OCI-LY7 (cell line): ENCODE results near the gene CAB39. TPM values are rescaled to one million over a fixed set of nuclear protein-coding genes. Genes with fewer than 3 reads are reported as not detected.

Source experiments
- BruUV-seq: library from RNA; stranded (reverse); fragments of 400-500 nt; replicated peaks from 2 replicates; lab custom pipeline; 2021; lab: Mats Ljungman, UMichigan
- CTCF ChIA-PET: fragments of 300-600 bp; sonication (Branson Sonifier 250); formaldehyde crosslinking; loops from one replicate; lab custom pipeline; 2022; ENCODE audit warnings: antibody characterized with exemption; ENCODE audit not compliant: unreplicated experiment; lab: Charles Lee
- POLR2A ChIA-PET: fragments of 300-600 bp; sonication (Branson Sonifier 250); formaldehyde crosslinking; loops from one replicate; lab custom pipeline; 2022; ENCODE audit warnings: antibody characterized with exemption; lab: Charles Lee
- DNase-seq: peaks from one replicate; pipeline ENCODE4 v3.0.0-alpha.2; 2015; ENCODE audit warnings: low spot score
- H2AFZ ChIP-seq: fragments of 200-600 bp; sonication (generic), shearing (Covaris generic); 2 replicates; pipeline ENCODE4 v1.6.1; 2014; ENCODE audit warnings: mild to moderate bottlenecking, antibody characterized with exemption, low read length, moderate library complexity
- H3K27ac ChIP-seq: fragments of 200-600 bp; sonication (generic); 2 replicates; pipeline ENCODE4 v1.5.1; 2014; ENCODE audit warnings: mixed run types, low read depth, mild to moderate bottlenecking, moderate library complexity, low read length, inconsistent platforms; ENCODE audit not compliant: poor library complexity, severe bottlenecking
- H3K36me3 ChIP-seq: fragments of 200-600 bp; sonication (generic); 2 replicates; pipeline ENCODE4 v1.6.1; 2014; ENCODE audit warnings: mild to moderate bottlenecking, antibody characterized with exemption, low read length, moderate library complexity, mixed read lengths; ENCODE audit not compliant: insufficient read depth
- H3K4me1 ChIP-seq: fragments of 200-600 bp; sonication (generic); 2 replicates; pipeline ENCODE4 v1.5.1; 2014; ENCODE audit warnings: mild to moderate bottlenecking, low read length; ENCODE audit not compliant: insufficient read depth, poor library complexity, severe bottlenecking
- H3K4me2 ChIP-seq: fragments of 200-600 bp; sonication (generic); 2 replicates; pipeline ENCODE4 v1.6.1; 2014; ENCODE audit warnings: mild to moderate bottlenecking, low read length
- H3K4me3 ChIP-seq: fragments of 200-600 bp; sonication (generic); 2 replicates; pipeline ENCODE4 v1.5.1; 2014; ENCODE audit warnings: mild to moderate bottlenecking, low read depth, low read length; ENCODE audit not compliant: poor library complexity, severe bottlenecking
- H3K79me2 ChIP-seq: fragments of 200-600 bp; sonication (generic); 2 replicates; pipeline ENCODE4 v1.6.1; 2016; ENCODE audit warnings: low read depth, mild to moderate bottlenecking, low read length, moderate library complexity, mixed read lengths; ENCODE audit not compliant: insufficient read depth
- H3K9me2 ChIP-seq: fragments of 200-600 bp; sonication (generic); 2 replicates; pipeline ENCODE4 v1.6.1; 2016; ENCODE audit warnings: mild to moderate bottlenecking, low read length, mixed read lengths; ENCODE audit not compliant: insufficient read depth
- H3K9me3 ChIP-seq: fragments of 200-600 bp; sonication (generic); 2 replicates; pipeline ENCODE4 v1.6.1; 2014; ENCODE audit warnings: mild to moderate bottlenecking, mixed run types, low read length, mixed read lengths
- H4K20me1 ChIP-seq: fragments of 200-600 bp; sonication (generic); 2 replicates; pipeline ENCODE4 v1.6.1; 2014; ENCODE audit warnings: mild to moderate bottlenecking, antibody characterized with exemption, low read length, moderate library complexity, mixed read lengths; ENCODE audit not compliant: insufficient read depth
- EZH2phosphoT487 ChIP-seq: fragments of 200-600 bp; sonication (generic); IDR thresholded peaks from 2 replicates; pipeline ENCODE4 v1.6.1; 2018; ENCODE audit warnings: low read depth, borderline replicate concordance, mild to moderate bottlenecking, mixed run types, antibody characterized with exemption, low read length, moderate library complexity, mixed read lengths
- intact Hi-C: fragments of 100-400 bp; cut with micrococcal nuclease; formaldehyde crosslinking; loops from one replicate; pipeline ENCODE4 v1.10.0; 2022; ENCODE audit not compliant: unreplicated experiment
- total RNA-seq, 2 experiments: library from RNA; depleted of rRNA in 1 of 2; stranded (reverse); fragments of >200 nt in 1 of 2; shearing (Covaris generic) in 1 of 2; gene quantifications; 2 replicates each; pipeline ENCODE4 v1.2.3, GENCODE V29; 2014 to 2022
- TF ChIP-seq, protein P1 (sequence below): fragments of 200-600 bp; sonication (generic); conservative IDR thresholded peaks from 2 replicates; pipeline ENCODE4 v1.5.1; 2014; ENCODE audit warnings: mild to moderate bottlenecking, antibody characterized with exemption, low read length, moderate library complexity, mixed read lengths

The CAB39 gene
- total RNA-seq, 2 experiments from 2014 or later, result 39.3 to 53.4 TPM

DNA sequence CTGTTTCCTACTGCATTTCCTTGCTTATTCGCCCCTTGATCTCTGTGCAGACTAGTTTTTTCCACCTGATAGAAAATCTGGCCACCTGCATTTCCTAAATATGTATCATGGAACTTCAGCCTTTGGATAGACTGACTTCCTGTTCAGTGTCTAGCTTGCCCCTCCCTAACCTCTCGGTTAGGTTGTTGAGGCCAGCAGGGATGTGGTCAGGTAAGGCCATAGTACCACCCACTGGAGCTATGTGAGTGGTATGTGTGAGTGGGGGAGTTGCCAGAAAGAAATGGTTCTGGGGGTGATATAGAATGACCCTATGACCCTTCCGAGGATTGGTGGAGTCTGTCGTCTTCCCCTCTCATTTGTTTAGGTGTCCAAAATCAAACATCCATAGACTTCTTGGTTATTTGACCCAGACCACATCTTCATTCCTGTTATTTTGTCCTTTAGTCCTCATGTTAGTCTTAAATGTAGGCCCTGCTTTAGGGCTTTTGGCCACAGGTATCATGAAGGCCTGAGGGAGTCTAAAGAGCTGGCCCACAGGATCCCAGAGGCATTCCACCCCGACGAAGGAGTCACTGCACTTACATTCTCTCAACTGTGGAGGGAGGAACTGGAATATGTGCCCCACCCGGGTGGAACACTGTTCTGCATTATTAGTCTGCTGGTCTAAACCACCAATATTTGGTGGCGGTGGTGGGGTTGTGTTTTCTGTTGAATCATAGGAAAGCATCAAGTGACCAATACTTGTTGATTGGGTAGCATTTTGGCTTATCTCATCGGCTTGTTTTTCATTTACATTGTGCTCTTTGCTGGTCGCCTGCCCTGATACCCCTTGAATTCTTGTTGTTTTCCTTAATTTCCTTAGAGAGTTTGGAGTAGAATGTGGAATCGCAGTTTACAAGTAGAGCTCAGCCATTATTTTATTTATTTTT lies 21.9 kb downstream of the CAB39 start:
- CTCF ChIA-PET, result no interaction called here
- DNase-seq, result no peak
- Histone ChIP-seq H4K20me1 (peaks cover 16% of the 10 kb centered on the region; the same call in 1 of the 2 replicates), H3K36me3 (peaks cover under 1% of the 10 kb centered on the region), H3K27ac (no peak overlapping the region), H3K4me2 (no peak overlapping the region), H3K4me3 (no peak overlapping the region), H2AFZ (no peak overlapping the region), H3K9me3 (no peaks in the 10 kb centered on the region), H3K79me2 (peaks cover 82% of the 10 kb centered on the region; the same call in 1 of the 2 replicates), H3K9me2 (no peaks in the 10 kb centered on the region), H3K4me1 (peaks cover 42% of the 10 kb centered on the region)
- intact Hi-C loops, result no loop called here
- TF ChIP-seq, protein P1, sequence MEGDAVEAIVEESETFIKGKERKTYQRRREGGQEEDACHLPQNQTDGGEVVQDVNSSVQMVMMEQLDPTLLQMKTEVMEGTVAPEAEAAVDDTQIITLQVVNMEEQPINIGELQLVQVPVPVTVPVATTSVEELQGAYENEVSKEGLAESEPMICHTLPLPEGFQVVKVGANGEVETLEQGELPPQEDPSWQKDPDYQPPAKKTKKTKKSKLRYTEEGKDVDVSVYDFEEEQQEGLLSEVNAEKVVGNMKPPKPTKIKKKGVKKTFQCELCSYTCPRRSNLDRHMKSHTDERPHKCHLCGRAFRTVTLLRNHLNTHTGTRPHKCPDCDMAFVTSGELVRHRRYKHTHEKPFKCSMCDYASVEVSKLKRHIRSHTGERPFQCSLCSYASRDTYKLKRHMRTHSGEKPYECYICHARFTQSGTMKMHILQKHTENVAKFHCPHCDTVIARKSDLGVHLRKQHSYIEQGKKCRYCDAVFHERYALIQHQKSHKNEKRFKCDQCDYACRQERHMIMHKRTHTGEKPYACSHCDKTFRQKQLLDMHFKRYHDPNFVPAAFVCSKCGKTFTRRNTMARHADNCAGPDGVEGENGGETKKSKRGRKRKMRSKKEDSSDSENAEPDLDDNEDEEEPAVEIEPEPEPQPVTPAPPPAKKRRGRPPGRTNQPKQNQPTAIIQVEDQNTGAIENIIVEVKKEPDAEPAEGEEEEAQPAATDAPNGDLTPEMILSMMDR, result no peak
- TF ChIP-seq EZH2phosphoT487, result no peak
- BruUV-seq, result no TSS peak
- POLR2A ChIA-PET, result interaction anchor here (0.8 to 1.9 kb wide), 3 partner anchors 8 to 20 kb away, joined by 3 to 7 read pairs (median 6); no protein-coding TSS in a partner anchor

DNA sequence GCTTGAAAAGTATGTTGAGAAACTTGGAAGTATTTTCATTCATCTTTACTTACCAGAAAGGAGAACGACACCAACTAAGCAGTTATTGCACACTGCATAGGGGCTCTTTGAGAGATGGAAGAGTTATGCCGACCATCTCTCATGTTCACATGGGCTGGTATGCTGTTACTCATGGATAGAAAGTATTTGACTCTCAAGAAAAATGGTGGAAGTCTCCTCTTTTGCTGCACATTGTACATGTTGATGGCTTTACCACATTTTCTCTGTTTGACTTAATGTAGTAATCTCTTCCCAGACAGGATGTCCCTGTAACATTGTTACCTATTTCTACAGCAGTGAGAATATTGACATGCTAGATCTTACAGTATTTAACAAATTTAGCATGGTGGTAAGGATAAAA lies 23.2 kb downstream of the CAB39 start:
- H3K4me1 ChIP-seq, result peaks cover 42% of the 10 kb centered on the region
- no peak overlapping the region for H3K27ac ChIP-seq
- H3K4me3 ChIP-seq, result no peak overlapping the region
- intact Hi-C loops, result no loop called here
- peaks cover 15% of the 10 kb centered on the region for H3K36me3 ChIP-seq
- ChIA-PET CTCF (no interaction called here), POLR2A (interaction anchor here (0.8 to 1.6 kb wide), 4 partner anchors 9 to 33 kb away, joined by 3 to 9 read pairs (median 4); no protein-coding TSS in a partner anchor)
- no TSS peak for BruUV-seq
- H3K9me3 ChIP-seq, result no peaks in the 10 kb centered on the region
- H4K20me1 ChIP-seq, result peaks cover 15% of the 10 kb centered on the region; the same call in 1 of the 2 replicates
- DNase-seq, result no peak
- no peaks in the 10 kb centered on the region for H3K9me2 ChIP-seq
- no peak overlapping the region for H2AFZ ChIP-seq
- H3K79me2 ChIP-seq, result peaks cover 78% of the 10 kb centered on the region
- peak overlapping the region; percentile 75 for H3K4me2 ChIP-seq
- TF ChIP-seq, protein P1, result no peak
- TF ChIP-seq EZH2phosphoT487, result no peak
